ENCODE data around the gene SPC24.

DNA sequence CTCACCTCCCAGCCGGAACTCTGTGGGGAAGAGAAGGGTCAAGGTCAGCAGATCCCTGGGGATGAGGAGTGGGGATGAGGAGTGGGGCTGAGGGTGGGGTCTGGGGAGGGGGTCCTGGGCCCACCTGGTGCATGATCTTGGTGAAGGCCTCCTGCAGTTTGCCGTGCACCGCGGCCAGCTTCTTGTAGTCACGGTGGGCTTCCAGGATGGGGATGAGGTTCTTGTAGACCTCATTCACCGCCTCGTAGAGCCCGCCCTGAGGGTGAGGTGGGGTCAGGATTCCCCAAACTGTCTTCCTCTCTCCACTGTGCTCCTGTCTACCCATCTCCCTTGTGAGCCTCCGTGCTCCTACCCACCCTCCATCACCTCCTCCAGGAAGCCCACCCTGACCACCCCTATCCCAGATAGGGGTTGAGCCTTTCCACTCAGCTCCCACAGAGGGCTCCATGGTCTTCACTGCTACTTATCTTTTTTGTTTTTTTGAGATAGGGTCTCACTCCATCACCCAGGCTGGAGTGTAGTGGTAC lies 48.6 kb upstream of the SPC24 start:
- TF ChIP-seq CTCF (conservative IDR thresholded peaks at IDR 0.05), result peak; percentile 56
- no peak for TF ChIP-seq EZH2 (IDR thresholded peaks at IDR 0.05; ENCODE audit: low read depth)

Data from PC-9 (cell line).